CD4-positive, alpha-beta T cell treated with Interleukin-12 subunit alpha and Interleukin-12 subunit beta, for 1 hour (primary cell): ENCODE results near the gene B3GAT1.
A peak's percentile ranks its signal among the peaks of the same experiment; 100 is the strongest.

Experiments used
- DNase-seq: peaks from one replicate; pipeline ENCODE4 v3.0.0-alpha.2; 2020

Gene B3GAT1

DNA sequence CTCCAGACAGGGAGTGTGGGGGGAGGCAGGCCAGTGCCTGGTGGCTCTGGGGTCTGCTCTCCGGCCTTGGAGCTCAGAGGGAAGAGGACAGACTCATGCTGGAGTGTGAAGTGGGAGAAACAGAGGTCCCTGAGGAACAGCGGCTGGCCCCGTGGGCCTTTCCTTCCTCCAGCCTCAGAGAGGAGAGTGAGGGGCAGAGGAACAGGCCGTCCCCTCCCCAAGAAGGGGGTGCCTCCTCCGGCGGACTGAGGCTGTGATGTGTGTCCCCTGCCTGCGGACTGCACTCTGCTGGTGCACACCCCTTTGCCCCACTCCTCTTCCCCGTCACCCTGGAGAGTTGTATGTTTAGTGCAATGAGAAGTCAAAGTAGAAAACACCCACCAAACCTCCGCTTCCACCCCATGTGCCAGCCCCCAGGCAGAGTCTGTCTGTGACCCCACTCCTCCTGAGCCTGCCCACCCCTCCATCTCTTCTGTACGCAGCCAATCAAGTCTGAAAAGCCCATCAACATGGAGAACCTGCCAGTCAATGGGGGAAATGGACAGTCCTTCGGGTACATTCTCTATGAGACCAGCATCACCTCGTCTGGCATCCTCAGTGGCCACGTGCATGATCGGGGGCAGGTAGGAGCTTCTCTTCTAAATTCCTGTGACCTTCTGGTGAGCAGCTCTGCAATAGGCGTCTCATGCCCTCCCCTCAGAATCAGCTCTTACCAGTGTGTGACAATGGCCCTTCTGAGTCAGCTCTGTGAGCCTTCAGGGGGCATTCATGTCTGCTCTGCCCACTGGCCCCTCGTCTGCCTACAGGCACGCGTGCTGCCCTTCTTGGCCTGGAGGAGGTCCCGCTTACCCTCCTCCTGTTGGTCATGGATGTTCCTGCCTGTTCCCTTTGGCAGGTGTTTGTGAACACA lies 41.3 kb downstream of the B3GAT1 start:
- DNase-seq, result no peak

DNA sequence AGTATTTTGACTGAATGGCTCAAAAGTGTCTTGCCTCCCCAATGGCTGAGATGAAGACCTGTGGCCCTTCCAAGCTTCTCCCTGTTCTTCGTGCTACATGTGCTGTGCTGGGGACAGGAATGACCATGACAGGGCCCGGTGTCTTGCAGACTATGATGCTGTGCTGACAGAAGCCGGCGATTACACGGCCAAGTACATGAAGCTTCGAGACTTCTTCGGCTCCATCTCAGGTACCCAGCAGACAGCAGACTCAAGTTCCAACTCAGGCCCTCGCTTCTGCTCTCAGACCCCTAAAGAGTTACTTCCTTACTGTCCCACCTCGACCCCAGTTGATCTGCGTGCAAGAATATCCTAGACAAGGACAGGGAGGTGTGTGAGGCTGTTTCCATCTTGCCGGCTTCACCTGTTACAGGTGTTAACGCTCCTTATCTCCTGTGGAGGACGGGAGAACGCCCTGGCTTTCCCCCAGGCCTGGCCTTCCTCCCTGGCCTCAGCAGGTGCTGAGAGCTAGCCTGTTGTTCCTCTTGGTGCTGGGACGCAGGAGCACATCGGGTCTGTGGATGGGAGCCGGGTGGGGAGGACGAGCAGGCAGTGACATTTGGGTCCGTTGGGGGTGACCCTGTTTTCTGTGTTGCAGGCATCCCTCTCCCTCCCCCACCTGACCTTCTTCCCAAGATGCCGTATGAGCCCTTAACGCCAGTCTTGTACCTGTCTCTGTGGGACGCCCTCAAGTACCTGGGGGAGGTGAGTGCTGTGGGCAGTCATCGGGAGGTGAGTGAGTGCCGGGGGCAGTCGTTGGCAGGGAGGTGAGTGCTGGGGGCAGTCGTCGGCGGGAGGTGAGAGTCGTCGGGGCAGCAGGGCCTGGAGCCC lies 42.2 kb downstream of the B3GAT1 start:
- DNase-seq, result no peak

DNA sequence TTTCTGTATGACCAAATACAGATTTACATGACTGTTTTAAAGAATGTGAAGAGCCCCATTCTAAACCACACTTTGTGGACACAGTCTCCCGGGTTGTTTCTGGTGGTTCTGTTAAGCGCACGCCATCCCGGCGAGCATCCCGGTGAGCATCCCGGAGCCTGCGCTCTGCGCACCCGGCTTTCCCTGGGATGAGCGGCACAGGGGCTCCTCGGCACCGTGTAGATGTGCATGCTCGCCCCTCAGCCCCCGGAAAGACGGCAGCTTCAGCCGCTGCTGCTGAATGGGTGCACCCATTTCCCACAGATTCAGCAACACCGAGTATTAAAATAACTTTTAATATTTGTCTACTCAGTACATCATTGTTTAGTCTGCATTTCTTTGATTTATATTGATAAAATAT lies 44.3 kb downstream of the B3GAT1 start:
- DNase-seq, result no peak

DNA sequence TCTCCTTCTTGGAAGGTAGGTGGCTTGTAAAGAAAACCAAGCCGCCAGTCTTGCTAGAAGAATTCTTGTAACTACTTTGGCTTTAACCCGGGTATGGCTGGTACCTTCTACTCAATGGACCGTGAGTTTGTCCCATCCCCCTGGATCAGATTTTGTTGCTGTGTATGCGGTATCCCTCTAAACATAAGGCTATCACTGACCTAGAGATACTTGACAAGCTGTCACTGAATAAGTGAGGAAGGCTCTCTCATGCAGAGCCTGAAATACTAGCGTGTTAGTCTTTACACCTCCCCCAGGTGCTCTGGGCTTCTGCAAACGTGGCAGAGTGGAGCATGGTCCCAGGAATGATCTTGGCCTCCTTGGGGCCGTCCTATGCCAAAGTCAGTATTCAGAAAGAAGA lies 45.8 kb downstream of the B3GAT1 start:
- DNase-seq, result no peak

DNA sequence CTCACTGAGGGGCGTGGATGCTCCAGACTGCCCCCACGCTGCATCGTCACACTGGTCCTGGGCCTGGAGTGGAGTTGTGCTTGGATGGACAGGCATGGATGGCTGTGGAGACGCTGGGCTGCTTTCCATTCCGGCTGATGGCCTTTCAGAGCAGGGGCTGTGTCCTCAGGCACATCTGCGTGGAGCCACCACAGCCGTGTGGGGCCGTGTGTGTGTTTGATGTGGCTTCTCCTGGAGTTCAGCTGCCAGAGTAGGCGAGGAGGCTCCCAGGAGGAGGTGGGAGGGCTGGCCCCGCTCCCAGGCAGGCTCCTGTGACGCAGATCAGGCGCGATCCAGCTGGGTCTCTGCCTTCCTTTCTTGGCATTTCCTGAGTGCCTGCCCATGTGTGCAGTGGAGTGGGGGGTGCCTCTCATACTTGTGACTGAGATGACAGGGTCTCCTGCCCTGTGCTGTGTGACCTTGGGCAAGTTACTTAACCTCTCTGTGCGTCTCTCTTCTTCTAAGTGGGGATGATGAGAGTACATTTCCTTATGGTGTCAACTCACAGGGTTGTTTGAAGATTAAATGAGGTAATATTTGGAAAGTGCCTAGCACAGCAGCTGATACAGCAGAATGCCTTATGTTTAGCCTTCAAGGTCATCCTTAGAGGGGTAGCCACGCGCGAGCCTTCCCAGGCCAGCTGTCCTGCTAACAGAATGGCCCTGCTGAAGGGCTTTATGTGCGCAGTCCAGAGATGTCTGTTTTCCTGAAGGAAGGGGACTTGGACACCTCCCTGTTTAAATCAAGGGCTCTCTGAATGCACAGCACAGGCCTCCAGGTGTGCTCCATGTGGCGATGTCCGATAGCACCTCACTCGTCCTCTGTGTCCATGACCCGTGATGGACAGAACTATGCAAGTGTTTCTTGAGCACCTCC lies 46.8 kb downstream of the B3GAT1 start:
- no peak for DNase-seq

DNA sequence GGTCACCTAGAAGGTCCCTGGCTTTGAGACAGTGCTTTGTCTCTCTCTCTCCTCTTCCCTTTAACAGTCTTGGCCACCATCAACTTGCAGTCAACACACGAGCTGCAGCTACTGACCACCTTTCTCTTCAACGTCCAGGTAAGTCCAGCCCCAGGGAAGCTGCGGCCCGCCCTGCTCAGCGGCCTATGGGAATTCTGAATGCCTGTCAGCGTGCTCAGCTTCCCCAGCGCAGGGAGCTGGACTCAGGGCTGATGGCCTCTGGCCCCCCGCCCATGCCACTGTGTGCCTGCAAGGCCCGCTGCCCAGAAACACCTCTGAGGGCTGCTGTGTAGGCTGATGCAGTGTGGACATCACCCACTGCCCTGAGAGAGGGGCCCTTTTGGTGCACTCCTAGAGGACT lies 47.8 kb downstream of the B3GAT1 start:
- no peak for DNase-seq

DNA sequence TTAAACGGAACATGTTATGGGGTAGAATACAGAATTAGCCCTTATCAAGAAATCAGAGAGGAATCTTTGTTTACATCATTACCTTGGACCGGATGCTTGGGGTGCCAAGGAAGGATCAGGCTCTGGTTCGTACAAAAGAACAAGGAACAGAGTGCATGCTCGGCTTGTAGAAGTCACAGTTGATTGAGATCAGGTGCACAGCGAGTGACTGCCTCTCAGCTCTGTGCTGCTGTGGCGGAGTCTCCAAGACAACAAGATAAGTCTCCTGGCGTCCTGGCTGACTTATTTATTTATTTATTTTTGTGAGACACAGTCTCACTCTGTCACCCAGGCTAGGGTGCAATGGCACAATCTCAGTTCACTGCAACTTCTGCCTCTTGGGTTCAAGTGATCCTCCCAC lies 48.5 kb downstream of the B3GAT1 start:
- DNase-seq, result no peak

DNA sequence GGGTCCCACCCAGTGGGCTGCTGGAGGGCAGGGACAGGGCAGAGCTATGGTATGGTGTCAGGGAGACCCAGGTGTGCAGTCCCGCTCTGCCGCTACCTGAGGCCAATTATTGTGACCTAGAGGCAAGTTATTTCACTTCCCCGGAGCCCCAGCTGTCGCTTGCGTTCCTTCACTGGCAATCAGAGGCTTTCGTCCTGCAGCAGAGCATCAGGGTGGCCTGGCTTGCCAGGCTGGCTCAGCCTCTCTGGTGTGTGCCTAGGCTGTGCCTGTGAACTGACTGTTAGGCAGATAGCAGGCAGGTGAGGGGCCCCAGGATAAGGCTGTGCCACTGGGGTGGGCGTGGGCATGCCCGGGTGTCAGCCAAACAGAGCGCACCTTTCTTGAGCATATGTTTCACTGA lies 48.9 kb downstream of the B3GAT1 start:
- no peak for DNase-seq

DNA sequence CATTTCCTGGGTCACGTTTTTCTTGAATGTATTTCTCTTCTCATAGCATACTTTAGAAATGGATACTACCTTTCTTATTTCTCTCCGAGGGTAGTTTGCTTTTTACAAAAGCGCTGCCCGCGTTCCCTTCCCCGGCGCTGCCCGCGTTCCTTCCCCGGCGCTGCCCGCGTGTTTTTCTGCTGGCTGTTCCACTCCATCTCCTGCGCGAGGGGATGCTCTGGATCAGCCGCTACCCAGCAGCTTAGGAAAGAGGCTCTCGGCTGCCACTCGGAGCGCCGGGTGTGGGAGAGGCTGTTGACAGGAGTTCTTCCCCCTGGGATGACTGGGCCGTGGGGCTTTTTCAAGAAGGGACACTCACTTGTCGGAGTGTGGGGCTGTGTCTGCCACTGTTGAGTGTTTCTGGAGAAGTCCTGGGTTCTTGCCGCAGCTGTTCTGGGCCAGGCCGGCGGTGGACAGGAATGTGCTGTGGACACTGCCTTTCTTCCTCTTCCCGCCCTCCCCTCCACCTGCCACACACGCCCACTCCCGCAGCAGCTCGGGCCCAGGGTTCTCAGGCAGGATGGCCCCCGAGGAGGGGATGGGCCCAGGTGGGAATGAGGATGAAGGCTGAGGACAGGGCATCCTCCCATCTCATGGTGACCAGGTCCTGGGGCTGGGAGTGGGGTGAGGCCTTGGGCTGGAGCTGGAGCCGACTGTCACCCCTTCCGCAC lies 49.7 kb downstream of the B3GAT1 start:
- no peak for DNase-seq

DNA sequence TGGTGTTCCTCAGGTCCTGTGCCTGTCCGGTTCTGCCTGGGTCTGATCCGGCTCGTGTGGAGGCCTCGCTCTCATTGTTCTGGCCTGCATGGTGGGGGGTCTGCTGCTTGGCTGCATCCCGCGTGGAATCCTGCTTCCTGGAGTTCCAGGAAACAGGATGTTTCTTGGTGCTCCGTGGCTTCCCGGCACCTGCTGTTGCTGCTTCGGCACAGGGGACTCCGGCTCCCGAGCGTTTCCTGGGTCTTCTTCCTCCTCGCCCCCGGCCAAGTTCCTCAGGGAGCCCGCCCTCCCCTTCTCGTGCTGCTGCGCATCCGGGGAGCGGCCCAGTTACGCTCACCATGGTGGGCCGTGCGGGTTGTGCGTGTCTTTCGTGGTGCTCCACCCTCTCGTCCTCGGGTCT lies 50.4 kb downstream of the B3GAT1 start:
- DNase-seq, result no peak

DNA sequence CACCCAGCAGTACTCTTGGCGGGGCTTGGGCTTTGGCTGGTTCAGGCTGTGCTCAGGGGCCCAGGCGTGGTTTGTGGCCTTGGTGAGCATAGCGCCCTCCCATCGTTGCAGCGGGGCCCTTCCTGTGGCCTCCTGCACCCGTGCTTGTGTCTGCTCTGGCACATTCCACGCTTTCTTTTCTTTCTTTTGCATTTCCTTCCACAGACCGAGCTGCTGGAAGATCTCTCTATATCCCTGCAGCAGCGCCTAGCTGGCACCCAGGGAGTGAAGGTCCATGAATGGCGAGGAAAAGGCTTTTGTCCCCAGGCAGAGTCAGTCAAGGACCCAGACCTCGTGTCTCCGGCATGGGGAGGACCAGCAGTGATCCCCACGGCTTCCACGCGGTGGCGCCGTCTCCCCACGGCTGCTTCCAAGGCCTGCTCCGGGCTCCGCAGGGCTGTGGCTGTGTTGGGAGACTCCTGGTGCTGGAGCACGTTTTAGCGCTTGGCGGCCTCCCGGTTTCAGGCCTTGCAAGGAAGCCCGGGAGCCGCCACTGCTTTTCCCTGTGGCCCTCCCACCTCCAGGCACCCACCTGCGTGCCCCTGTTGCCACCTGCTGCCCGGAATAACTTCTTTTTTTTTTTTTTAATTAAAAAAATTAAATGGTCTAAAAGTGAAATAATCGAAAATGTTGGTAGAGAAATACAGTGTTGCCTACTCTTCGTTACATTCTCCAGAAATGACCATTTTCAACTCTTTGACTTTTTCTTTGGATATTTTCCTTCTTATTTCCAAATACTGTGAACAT lies 51.8 kb downstream of the B3GAT1 start:
- DNase-seq, result peak; percentile 73

DNA sequence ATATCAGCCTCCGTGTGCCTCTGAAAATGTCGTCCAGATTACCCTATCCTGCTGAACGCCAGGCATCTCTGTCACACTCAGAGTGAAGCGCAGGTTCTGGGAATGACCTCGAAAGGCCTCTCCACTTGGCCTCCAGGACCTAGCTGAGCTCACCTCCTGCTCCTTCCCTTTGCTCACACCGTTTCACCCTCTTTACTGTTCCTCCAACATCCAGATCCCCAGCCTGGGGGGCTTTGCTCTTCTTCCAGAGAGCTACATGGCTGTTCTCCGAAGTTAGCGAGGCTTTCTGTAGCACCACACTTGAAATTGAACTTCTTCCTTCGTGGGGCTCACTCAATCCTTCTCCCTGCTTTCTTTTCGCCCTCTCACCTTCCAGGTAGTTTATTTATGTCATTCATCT lies 52.4 kb downstream of the B3GAT1 start:
- no peak for DNase-seq

DNA sequence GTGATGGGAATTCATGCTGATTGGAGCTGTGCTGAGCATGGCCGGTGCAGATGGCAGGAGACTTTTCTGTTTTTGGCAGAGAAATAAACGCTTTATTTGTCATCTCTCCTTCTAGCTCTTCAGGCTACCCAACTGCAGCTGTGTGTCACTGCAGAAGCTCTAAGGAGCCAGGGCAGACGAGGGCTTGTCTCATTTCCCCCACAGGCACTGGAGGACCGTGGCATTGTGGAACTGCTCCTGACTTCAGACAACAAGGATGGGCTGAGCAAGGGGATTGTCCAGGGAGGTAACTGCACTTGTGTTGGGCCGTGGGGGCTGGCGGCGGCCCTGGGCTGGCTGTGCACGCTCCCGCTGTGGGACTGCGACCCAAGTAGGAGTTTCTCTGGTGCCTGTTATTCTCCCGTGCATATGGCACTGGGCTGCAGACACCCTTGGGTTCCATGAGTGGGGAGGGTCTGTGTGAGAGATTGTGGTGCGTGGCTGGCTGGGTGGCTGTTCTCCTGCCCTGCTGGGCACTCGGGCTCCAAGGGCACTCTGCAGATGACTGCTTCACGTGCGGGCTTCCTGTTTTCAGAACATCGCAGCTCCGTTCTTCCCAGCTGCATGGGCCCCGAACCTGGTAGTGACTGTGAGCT lies 53.1 kb downstream of the B3GAT1 start:
- DNase-seq, result no peak

DNA sequence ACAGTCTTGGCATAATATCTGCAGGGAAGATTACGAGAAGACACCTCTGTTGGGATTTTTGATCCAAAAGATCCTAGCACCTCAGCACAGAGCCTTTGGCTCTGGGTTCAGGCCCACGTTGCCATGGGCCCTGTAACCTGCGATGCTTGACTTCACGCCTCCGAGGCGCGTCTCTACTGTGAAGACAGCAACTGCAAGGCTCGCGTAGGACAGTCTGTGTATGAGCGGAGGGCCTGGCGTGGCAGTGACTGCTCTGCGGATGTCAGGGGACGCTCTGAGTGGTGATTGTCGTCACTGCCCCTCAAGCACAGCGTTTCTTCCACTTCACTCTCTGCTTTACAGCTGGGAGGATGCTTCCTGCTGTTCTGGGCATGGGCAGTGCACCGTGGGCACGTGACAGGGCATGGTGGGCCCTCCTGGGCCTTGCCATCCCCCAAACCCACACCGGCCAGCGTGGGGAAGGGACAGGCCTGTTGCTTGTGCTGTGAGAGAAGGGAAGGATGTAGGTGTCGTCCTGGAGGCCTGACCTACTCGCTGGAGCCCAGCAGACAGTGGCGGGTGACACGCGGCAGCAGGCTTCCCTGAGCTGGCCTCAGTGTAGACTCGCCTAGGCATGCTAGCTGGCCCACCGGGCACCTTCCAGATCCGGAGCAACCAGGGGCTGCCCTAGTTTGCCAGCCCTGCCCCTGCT lies 53.7 kb downstream of the B3GAT1 start:
- DNase-seq, result no peak

DNA sequence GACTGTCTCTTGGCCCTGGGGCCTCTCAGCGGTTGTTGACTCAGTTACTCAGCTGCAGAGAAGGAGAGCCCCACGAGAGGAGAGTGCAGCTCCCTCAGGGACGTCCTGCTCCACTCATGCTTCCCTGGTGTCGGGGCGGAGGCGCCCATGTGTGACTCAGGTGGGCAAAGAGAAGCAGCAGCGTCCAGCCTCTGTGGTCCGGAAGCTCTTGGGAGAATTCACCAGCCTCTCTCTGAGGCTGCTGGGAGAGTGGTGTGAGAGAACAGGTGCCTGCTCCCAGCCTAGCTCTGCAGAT lies 54.5 kb downstream of the B3GAT1 start:
- no peak for DNase-seq

DNA sequence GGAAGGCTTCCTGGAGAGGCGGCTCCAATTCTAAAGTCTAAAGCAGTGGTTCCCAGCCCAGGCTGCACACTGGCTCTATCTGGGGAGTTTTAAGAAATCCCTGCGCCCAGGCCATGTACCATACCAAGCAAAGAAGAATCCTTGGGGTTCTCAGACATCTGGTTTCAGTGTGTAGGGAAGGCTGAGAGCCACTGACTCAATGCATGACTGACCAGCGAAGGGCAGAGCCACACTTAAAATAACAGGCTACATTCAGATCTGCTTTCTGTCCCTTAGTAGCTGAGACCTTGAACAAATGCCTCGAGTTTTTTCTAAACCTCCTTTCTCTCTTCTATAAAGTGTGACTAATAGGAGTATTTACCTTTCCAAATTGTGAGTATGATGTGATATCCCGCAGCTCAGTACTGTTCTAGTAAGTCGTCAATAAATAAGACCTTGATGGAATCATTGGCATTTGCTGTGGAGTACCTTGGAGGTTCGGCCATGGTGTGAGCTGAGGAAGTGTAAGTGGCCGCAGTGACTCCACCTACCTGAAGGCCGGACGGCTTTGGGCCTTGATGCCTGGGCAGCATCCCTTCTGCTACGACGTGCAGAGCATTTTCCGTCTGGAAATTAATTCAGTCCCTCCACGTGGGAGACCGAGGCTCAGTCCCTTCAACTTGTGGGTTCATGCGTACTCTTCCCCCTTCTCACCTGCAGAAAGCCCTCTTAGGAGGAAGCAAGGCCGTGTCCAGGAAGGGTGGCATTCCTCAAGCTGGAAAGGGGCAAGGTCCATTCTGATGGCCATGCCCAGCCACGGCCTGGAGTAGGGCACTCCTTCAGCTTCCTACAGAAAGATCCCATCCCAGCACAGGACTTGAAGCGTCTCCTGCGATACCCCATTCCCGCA lies 55.1 kb downstream of the B3GAT1 start:
- DNase-seq, result no peak

DNA sequence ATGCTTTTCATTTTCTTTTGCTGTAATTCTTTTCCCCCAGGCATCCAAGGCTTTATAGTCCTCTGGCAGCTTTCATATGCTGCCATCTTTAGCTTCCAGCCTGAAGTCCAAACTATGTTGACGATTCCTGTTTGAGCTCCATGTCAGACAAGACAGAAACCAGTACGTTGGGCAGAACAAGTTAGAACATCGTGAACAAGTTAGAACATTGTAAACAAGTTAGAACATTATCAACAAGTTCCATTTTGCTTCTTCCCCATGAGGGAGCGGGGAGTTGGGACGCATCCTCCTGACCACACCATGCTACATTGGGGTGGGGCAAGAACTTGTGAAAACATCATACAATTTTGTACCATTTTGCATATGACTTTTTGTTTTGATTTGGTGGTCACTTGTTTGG lies 56.4 kb downstream of the B3GAT1 start:
- no peak for DNase-seq

DNA sequence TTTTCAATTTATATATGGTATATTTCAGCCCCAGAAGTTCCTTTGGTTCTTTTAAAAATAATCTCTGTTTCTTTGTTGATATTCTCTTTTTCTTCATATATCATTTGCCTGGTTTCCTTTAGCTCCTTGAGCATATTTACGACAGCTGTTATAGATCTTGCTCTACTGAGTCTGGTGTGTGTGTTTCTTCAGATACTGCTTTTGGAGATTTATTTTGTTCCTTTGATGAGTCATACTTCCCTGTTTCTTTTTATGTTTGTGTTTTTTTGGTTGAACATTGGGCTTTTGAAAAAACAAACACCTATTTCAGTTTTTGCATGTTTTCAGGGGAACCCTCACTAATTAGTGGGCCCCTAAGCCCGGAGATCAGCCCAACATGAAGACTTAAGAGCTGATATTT lies 56.9 kb downstream of the B3GAT1 start:
- DNase-seq, result no peak

DNA sequence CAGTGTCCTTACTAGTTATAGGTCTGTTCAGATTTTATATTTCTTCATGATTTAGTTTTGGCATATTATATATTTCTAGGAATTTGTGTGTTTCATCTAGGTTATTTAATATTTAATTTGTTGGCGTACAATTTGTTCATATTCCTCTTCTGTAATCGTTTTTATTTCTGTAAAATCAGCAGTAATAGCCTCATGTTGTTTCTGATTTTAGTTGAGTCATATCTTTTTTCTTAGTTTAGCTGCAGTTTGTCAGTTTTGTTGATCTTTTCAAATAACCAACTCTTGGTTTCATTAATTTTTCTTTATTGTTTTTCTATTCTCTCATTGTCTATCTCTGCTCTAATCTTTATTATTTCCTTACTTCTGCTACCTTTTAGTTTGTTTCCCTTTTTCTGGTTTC lies 59.9 kb downstream of the B3GAT1 start:
- no peak for DNase-seq

DNA sequence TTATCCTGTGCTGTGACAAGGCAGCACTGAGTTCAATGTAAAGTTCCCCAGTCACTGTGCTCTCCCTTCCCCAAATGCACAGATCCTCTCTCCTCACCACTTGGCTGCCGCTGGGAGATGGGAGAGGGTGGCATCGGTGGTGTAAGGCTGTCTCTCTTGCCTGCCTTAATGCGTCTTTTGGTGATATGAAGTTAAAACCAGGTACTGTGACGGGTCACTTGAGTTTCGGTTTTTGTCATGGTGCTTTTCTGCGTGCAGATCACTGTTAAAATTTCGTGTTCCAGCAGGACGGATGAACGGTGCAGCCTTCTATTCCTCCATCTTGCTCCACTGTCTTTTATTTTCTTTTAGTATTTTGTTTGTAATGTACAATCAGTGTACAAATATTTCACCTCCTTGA lies 61.7 kb downstream of the B3GAT1 start:
- DNase-seq, result no peak
